GM12872 (cell line): ENCODE measurements around the gene NOXO1.

Source experiments
- TF ChIP-seq, protein P1 (sequence below): IDR thresholded peaks from 3 replicates; pipeline ENCODE4 v1.5.1; 2011; ENCODE audit warnings: low read depth, mild to moderate bottlenecking, low read length, moderate library complexity; ENCODE audit not compliant: insufficient read depth

The NOXO1 gene

DNA sequence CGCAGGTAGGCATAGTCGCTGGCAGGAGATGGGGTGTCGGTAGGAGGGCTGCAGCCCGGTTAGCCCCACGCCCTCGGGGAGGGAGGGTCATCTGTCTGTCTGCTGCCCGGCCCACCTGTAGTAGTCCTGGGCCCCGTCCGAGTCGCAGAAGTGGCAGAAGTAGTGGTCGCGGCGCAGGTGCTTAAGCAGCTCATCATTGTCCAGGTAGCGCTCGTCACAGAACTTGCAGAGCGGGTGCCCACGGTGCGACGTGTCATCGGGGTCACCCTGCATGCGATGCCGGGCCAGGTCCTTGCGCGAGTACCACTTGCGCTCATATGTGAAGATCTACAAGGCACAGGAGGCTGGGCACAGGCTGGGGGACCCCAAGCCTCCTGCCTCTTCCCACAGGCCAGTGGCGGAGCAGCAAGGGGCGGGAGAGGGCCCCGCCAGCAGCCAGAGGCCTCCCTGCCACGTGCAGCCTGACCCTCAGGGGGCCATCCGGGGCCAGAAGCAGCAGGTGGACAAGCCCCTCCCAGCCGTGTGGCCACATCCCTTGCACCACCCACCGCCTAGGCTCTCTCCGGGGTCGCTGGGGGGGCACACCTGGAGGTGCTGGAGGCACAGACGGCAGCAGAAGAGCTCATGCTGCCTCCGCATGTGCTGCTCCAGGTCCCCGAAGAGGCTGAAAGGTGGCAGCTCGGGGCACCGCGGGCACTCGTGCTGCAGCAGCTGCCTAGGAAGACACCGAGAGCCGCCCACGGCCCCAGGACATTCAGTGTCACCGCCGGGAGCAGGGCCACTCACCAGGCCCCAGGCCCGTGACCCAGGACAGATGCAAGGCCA is 21.3 kb upstream of the NOXO1 start:
- TF ChIP-seq, protein P1, sequence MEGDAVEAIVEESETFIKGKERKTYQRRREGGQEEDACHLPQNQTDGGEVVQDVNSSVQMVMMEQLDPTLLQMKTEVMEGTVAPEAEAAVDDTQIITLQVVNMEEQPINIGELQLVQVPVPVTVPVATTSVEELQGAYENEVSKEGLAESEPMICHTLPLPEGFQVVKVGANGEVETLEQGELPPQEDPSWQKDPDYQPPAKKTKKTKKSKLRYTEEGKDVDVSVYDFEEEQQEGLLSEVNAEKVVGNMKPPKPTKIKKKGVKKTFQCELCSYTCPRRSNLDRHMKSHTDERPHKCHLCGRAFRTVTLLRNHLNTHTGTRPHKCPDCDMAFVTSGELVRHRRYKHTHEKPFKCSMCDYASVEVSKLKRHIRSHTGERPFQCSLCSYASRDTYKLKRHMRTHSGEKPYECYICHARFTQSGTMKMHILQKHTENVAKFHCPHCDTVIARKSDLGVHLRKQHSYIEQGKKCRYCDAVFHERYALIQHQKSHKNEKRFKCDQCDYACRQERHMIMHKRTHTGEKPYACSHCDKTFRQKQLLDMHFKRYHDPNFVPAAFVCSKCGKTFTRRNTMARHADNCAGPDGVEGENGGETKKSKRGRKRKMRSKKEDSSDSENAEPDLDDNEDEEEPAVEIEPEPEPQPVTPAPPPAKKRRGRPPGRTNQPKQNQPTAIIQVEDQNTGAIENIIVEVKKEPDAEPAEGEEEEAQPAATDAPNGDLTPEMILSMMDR: no peak

DNA sequence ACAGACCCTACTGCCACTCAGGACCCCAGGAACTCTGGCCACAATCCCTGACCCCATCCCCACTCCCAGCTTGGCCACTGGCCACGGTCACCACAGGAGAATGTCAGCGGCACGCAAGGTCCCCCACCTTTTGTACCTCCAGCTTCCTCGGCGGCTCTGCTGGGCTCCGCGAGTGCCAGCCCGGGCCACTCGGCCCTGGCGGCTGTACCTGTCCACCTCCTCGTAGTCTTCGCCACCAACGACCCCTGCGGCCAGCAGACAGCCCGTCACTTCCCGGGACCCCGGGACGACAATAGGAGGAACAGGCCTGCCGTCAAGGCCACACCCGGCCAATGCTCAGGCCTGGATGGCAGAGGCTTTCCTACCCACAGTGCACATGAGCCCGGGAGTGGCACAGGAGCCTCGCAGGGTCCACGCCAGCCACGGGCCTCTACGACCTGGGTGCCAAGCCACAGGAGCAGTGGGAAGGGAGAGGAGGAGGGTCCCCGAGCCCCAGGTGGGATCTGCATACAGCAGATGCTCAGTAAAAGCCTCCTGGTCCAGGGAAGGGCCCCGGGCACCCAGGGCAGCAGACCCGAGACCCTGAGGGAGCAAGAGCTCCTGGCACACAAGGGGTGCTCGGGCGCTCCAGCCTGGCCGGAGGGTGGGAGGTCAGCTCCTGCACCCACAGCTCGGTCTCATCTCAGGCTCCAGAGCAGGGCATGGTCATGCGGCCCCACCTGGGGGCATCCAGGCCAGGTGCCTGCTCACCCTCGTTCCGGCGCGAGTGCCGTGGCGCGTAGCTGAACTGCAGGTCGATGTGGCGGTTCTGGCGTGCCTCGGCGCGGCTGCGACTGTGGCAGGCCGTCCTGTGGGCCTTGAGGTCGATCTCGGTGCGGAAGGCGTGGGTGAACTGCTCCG is 20.4 kb upstream of the NOXO1 start:
- TF ChIP-seq, protein P1: no peak

DNA sequence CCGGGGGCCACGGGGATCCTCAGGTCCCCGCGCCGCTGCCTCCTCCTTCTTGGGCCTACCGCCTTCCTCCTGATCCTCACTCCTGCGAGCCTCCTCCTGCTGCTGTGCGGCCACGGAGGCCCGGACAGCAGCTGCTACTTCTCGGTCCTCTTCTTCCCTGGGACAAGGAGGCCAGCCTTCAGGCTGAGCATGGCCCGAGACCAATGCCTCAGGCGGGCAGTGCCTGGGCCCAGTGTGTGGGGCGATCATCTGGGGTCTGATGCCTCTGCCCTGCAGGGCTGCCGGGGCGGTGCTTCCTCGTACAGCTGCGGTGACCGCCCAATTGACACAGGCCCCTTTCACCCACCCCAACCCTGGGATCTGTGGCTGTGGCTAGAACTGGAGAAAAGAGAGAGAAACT is 19.8 kb upstream of the NOXO1 start:
- TF ChIP-seq, protein P1: no peak

DNA sequence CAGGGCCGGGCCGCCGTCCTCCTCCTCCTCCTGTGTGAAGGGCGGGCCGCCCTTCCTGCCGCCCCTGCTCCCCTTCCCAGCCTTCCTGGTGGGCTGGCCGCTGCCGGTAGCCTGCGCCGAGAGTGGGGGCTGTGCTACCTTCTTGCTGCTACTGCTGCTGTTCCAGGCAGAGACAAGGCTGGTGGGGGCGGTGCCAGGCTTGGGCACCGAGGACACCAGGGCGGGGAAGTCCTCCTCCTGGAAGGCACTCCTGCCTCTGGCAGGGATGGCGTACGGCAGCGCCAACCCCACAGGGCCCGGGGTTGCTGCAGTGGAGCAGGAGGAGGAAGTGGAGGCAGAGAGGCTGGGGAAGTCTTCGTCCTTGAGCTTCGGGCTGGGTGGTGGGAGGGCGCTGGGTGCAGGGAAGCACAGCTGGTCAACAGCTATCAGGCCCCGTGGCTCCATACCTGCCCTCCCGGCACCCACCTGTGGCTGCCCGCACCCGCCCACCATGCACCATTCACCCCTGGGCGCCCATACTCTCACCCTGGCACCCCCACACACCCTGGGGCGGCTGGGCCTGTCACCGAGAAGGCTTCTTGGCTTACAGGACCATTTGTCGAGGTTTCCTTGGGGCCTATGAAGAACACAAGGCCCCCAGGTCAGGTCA is 18.7 kb upstream of the NOXO1 start:
- TF ChIP-seq, protein P1: no peak

DNA sequence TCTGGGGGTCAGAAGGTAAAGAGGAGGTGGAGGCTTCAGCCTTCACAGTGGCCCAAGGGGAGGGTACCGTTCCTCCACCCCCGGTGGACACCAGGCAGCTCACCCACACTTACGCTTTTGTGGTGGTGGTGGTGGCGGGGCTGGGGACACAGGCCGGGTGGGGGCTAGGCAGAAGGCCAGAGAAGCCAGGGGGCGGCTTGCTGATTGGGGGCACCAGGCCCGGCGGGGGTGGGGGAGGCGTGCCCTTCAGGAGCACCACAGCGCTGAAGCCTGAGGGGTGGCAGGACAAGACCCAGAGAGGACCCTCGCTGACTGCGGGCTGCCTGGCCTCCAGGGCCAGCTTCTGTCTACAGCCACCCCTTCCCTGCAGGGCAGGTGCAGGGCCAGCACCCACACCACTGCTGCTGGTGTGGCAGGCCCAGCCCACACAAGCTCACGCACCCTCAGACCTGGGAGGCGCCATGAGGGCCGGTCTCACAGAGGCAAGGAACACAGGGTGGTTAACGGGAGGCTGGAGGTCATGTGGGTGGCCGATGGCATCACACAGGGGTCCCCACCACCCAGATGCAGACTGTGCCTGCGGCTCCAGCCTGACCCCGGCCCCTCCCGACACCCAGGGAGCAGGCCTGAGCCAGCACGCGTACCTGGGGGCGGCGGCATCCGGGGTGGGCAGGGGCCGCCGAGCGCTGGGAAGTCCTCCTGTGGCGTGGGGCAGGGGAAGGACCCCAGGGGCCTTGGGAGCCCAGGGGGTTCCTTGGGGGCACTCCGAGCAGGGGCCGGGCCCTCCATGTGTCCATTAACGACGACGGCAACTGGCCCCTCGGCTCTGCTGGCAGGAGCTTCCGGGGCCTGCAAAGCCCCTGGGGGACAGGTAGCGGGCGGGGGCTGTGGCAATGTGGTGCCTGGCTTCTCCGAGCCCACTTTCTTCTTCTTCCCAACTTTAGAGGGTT is 17.9 kb upstream of the NOXO1 start:
- TF ChIP-seq, protein P1: no peak

DNA sequence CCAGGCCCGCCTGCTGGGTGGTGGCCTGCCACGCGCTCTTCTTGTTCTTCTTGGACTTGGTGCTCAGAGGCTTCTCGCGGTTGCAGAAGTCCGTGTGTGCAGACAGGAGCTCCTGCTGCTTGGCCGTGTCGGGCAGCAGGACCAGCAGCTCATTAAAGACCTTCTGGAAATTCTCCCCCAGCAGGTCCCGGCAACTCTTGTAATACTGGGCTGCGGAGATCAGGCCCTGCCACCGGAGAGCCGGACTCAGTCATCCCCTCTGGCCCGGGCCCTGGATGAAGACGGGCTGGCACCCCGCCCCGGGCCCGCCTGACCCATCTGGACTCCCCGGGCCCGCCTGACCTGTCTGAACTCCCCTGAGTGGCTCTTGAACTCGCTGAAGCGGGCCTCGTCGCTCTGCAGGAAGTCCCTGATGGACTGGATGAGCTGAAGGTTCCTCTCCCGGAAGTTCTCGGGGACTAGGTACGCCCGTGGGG is 17.1 kb upstream of the NOXO1 start:
- TF ChIP-seq, protein P1: no peak
